HEK293 (cell line): ENCODE measurements around the gene FKBP4.

Experiments used
- EGR2 ChIP-seq: fragments of 450-650 bp; formaldehyde crosslinking; IDR thresholded peaks from 2 replicates; pipeline ENCODE4 v1.5.1; 2016; ENCODE audit warnings: low read depth, missing biosample characterization, missing genetic modification characterization
- FEZF1 ChIP-seq: fragments of 450-650 bp; formaldehyde crosslinking; IDR thresholded peaks from 2 replicates; pipeline ENCODE4 v1.5.1; 2016; ENCODE audit warnings: missing biosample characterization, missing genetic modification characterization
- GLIS1 ChIP-seq: fragments of 450-650 bp; formaldehyde crosslinking; IDR thresholded peaks from 2 replicates; pipeline ENCODE4 v1.5.1; 2016; ENCODE audit warnings: missing biosample characterization, missing genetic modification characterization
- GLIS2 ChIP-seq: fragments of 450-650 bp; formaldehyde crosslinking; IDR thresholded peaks from 2 replicates; pipeline ENCODE4 v1.5.1; 2016; ENCODE audit warnings: missing biosample characterization, missing genetic modification characterization
- OVOL3 ChIP-seq: fragments of 450-650 bp; formaldehyde crosslinking; IDR thresholded peaks from 2 replicates; pipeline ENCODE4 v1.5.1; 2016; ENCODE audit warnings: missing biosample characterization, missing genetic modification characterization
- TCF7L2 ChIP-seq: IDR thresholded peaks from 2 replicates; pipeline ENCODE4 v1.6.1; 2011; ENCODE audit warnings: low read depth, mild to moderate bottlenecking, inconsistent platforms, low read length, moderate library complexity, borderline replicate concordance
- ZBTB11 ChIP-seq: fragments of 450-650 bp; formaldehyde crosslinking; conservative IDR thresholded peaks from 2 replicates; pipeline ENCODE4 v1.5.1; 2016; ENCODE audit warnings: low read depth, missing biosample characterization, missing genetic modification characterization
- ZBTB17 ChIP-seq: fragments of 450-650 bp; formaldehyde crosslinking; IDR thresholded peaks from 2 replicates; pipeline ENCODE4 v1.5.1; 2016; ENCODE audit warnings: missing biosample characterization, missing genetic modification characterization
- ZFHX2 ChIP-seq: fragments of 450-650 bp; formaldehyde crosslinking; conservative IDR thresholded peaks from 2 replicates; pipeline ENCODE4 v1.5.1; 2016; ENCODE audit warnings: missing biosample characterization, missing genetic modification characterization
- ZNF2 ChIP-seq: fragments of 450-650 bp; formaldehyde crosslinking; IDR thresholded peaks from 2 replicates; pipeline ENCODE4 v1.5.1; 2016; ENCODE audit warnings: missing biosample characterization, missing genetic modification characterization
- ZNF341 ChIP-seq: fragments of 450-650 bp; formaldehyde crosslinking; IDR thresholded peaks from 2 replicates; pipeline ENCODE4; 2016; ENCODE audit warnings: low read depth, missing biosample characterization, missing genetic modification characterization
- ZNF521 ChIP-seq: fragments of 450-650 bp; formaldehyde crosslinking; IDR thresholded peaks from 2 replicates; pipeline ENCODE4 v1.5.1; 2017; ENCODE audit warnings: missing biosample characterization, mild to moderate bottlenecking, missing genetic modification characterization
- ZNF544 ChIP-seq: fragments of 450-650 bp; formaldehyde crosslinking; IDR thresholded peaks from 2 replicates; pipeline ENCODE4 v1.5.0; 2017; ENCODE audit warnings: missing biosample characterization, missing genetic modification characterization
- ZNF596 ChIP-seq: fragments of 450-650 bp; IDR thresholded peaks from 2 replicates; pipeline ENCODE4 v1.5.0; 2018; ENCODE audit warnings: missing biosample characterization, mild to moderate bottlenecking, missing genetic modification characterization, moderate library complexity
- ZNF600 ChIP-seq: fragments of 450-650 bp; formaldehyde crosslinking; IDR thresholded peaks from 2 replicates; pipeline ENCODE4 v1.5.1; 2016; ENCODE audit warnings: missing biosample characterization, missing genetic modification characterization
- ZNF629 ChIP-seq: fragments of 450-650 bp; formaldehyde crosslinking; IDR thresholded peaks from 2 replicates; pipeline ENCODE4 v1.5.1; 2017; ENCODE audit warnings: missing biosample characterization, missing genetic modification characterization
- ZNF660 ChIP-seq: fragments of 450-650 bp; IDR thresholded peaks from 2 replicates; pipeline ENCODE4 v1.5.1; 2018; ENCODE audit warnings: missing biosample characterization, mild to moderate bottlenecking, missing genetic modification characterization
- ZNF707 ChIP-seq: fragments of 450-650 bp; formaldehyde crosslinking; IDR thresholded peaks from 2 replicates; pipeline ENCODE4 v1.5.1; 2016; ENCODE audit warnings: missing biosample characterization, missing genetic modification characterization
- ZNF76 ChIP-seq: fragments of 450-650 bp; formaldehyde crosslinking; IDR thresholded peaks from 2 replicates; pipeline ENCODE4; 2016; ENCODE audit warnings: low read depth, missing biosample characterization, missing genetic modification characterization, borderline replicate concordance
- ZNF843 ChIP-seq: fragments of 450-650 bp; formaldehyde crosslinking; IDR thresholded peaks from 2 replicates; pipeline ENCODE4 v1.5.1; 2016; ENCODE audit warnings: missing biosample characterization, missing genetic modification characterization
- ZSCAN30 ChIP-seq: fragments of 450-650 bp; IDR thresholded peaks from 2 replicates; pipeline ENCODE4 v1.5.1; 2018; ENCODE audit warnings: missing biosample characterization, mild to moderate bottlenecking, missing genetic modification characterization, moderate library complexity
- ZXDB ChIP-seq: fragments of 450-650 bp; formaldehyde crosslinking; IDR thresholded peaks from 2 replicates; pipeline ENCODE4 v1.5.1; 2016; ENCODE audit warnings: missing biosample characterization, missing genetic modification characterization
- TF ChIP-seq, protein P1 (sequence below): fragments of 450-650 bp; formaldehyde crosslinking; IDR thresholded peaks from 2 replicates; pipeline ENCODE4 v1.5.1; 2016; ENCODE audit warnings: missing biosample characterization, missing genetic modification characterization
- TF ChIP-seq, protein P2 (sequence below): fragments of 450-650 bp; formaldehyde crosslinking; IDR thresholded peaks from 2 replicates; pipeline ENCODE4 v1.5.1; 2017; ENCODE audit warnings: missing biosample characterization, mild to moderate bottlenecking, missing genetic modification characterization, moderate library complexity
- TF ChIP-seq, protein P3 (sequence below): fragments of 450-650 bp; formaldehyde crosslinking; IDR thresholded peaks from 2 replicates; pipeline ENCODE4 v1.5.1; 2017; ENCODE audit warnings: missing biosample characterization, missing genetic modification characterization
- TF ChIP-seq, protein P4 (sequence below): fragments of 450-650 bp; formaldehyde crosslinking; IDR thresholded peaks from 2 replicates; pipeline ENCODE4 v1.5.1; 2016; ENCODE audit warnings: missing biosample characterization, missing genetic modification characterization

Gene FKBP4

DNA sequence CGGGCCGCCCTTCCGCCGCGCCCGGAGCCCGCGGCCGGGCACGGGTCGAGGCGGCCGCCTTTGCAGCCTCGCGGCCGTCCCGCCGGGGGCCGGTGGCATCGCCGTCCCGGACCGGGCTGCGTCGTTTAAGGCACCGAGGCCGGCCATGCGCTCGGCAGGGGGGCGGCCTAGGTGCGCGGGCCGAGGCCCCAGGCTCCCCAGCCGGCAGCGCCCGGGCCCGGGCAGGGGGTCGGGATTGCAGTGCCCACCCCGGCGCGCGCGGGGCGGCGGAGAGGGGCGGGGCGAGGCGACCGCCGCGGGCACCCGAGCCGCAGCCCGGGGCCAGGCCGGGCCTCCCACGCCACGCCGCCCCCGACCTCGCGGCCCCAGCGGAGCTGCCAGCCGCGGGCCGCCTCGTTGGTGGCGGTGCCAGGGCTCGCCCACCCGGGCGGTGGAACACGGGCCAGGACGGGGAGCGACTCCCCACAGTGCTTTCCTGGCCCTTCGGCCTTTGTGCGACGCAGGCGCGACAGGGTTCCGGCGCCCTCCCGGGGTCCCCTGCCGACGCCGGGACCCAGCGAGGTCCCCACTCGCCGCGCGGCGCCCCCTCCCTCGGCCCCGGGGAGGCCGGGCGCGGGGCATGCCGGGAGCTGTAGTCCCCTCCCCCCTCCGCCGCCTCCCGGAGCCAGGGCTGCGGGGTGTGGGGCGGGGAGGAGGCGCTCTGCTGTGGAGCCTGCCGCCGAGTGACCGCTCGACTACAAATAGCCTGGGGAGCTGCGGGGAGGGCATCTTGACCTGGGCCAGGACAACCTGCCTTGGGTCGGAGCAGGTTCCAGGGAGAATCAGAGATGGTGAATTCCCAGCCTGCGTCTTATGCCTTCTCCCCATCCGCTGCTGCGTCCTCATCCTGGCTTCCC, 769 bp downstream of the FKBP4 start (continued):
- TF ChIP-seq ZNF660 (tag by site-specific recombination) (peak; percentile 63; the same call in 1 of the 2 replicates), ZXDB (tag by site-specific recombination) (peak; percentile 28; the same call in 1 of the 2 replicates), GLIS2 (peak; percentile 86), GLIS1 (tag by site-specific recombination) (peak; percentile 90), ZNF341 (tag by site-specific recombination) (0 out of 2 replicates have a peak, but pooled peaks have one; percentile 26), ZNF544 (tag by site-specific recombination) (no peak), OVOL3 (tag by site-specific recombination) (no peak), ZNF600 (tag by site-specific recombination) (peak; percentile 55; the same call in 1 of the 2 replicates), ZNF521 (no peak), EGR2 (tag by site-specific recombination) (0 out of 2 replicates have a peak, but pooled peaks have one; percentile 31), ZFHX2 (tag by site-specific recombination) (peak; percentile 73), ZBTB17 (tag by site-specific recombination) (peak; percentile 68), ZNF843 (tag by site-specific recombination) (0 out of 2 replicates have a peak, but pooled peaks have one; percentile 28), ZNF629 (tag by site-specific recombination) (peak; percentile 42; the same call in 1 of the 2 replicates), ZSCAN30 (tag by site-specific recombination) (peak; percentile 22; the same call in 1 of the 2 replicates), TCF7L2 (no peak), ZNF2 (0 out of 2 replicates have a peak, but pooled peaks have one; percentile 34), FEZF1 (tag by site-specific recombination) (no peak), ZNF707 (tag by site-specific recombination) (no peak), ZNF596 (tag by site-specific recombination) (peak; percentile 32; the same call in 1 of the 2 replicates), ZBTB11 (tag by site-specific recombination) (no peak), ZNF76 (tag by site-specific recombination) (peak; percentile 91)
- TF ChIP-seq, protein P1, sequence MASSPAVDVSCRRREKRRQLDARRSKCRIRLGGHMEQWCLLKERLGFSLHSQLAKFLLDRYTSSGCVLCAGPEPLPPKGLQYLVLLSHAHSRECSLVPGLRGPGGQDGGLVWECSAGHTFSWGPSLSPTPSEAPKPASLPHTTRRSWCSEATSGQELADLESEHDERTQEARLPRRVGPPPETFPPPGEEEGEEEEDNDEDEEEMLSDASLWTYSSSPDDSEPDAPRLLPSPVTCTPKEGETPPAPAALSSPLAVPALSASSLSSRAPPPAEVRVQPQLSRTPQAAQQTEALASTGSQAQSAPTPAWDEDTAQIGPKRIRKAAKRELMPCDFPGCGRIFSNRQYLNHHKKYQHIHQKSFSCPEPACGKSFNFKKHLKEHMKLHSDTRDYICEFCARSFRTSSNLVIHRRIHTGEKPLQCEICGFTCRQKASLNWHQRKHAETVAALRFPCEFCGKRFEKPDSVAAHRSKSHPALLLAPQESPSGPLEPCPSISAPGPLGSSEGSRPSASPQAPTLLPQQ: peak; percentile 40; the same call in 1 of the 2 replicates
- TF ChIP-seq, protein P2, sequence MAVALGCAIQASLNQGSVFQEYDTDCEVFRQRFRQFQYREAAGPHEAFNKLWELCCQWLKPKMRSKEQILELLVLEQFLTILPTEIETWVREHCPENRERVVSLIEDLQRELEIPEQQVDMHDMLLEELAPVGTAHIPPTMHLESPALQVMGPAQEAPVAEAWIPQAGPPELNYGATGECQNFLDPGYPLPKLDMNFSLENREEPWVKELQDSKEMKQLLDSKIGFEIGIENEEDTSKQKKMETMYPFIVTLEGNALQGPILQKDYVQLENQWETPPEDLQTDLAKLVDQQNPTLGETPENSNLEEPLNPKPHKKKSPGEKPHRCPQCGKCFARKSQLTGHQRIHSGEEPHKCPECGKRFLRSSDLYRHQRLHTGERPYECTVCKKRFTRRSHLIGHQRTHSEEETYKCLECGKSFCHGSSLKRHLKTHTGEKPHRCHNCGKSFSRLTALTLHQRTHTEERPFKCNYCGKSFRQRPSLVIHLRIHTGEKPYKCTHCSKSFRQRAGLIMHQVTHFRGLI (tag by site-specific recombination): no peak
- TF ChIP-seq, protein P3, sequence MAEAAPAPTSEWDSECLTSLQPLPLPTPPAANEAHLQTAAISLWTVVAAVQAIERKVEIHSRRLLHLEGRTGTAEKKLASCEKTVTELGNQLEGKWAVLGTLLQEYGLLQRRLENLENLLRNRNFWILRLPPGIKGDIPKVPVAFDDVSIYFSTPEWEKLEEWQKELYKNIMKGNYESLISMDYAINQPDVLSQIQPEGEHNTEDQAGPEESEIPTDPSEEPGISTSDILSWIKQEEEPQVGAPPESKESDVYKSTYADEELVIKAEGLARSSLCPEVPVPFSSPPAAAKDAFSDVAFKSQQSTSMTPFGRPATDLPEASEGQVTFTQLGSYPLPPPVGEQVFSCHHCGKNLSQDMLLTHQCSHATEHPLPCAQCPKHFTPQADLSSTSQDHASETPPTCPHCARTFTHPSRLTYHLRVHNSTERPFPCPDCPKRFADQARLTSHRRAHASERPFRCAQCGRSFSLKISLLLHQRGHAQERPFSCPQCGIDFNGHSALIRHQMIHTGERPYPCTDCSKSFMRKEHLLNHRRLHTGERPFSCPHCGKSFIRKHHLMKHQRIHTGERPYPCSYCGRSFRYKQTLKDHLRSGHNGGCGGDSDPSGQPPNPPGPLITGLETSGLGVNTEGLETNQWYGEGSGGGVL (tag by site-specific recombination): peak; percentile 46
- TF ChIP-seq, protein P4, sequence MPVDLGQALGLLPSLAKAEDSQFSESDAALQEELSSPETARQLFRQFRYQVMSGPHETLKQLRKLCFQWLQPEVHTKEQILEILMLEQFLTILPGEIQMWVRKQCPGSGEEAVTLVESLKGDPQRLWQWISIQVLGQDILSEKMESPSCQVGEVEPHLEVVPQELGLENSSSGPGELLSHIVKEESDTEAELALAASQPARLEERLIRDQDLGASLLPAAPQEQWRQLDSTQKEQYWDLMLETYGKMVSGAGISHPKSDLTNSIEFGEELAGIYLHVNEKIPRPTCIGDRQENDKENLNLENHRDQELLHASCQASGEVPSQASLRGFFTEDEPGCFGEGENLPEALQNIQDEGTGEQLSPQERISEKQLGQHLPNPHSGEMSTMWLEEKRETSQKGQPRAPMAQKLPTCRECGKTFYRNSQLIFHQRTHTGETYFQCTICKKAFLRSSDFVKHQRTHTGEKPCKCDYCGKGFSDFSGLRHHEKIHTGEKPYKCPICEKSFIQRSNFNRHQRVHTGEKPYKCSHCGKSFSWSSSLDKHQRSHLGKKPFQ (tag by site-specific recombination): no peak
